ENCODE data around the gene CMPK2. TPM values are rescaled to one million over a fixed set of nuclear protein-coding genes. Genes with fewer than 3 reads are reported as not detected.

The CMPK2 gene
- total and polyA plus RNA-seq, 9 of the 15 experiments (the other 6 are each of a cell fraction or from before 2014, with no cell fraction given) = 2.6 to 10.5 (median 5.0) TPM

- no peak for TF ChIP-seq SREBF1 (IDR thresholded peaks at IDR 0.05; ENCODE audit: borderline replicate concordance, low read depth, low read length)
Measured at GRCh38 chr2:6913415-6914157, 47.9 kb upstream of the CMPK2 start (continued).

- H3K4me3 ChIP-seq = no peak overlapping the region
- intact Hi-C loops (cut with micrococcal nuclease) = loop anchor here (2.0 kb wide), 1 partner anchor 45 kb away; no protein-coding TSS in a partner anchor
- H3K9ac ChIP-seq (ENCODE audit: insufficient read depth in 1 of 2, low read depth in 2 of 2, low read length in 2 of 2) = no peak overlapping the region
- no peaks in the 10 kb centered on the region for H4K20me1 ChIP-seq (replicated peaks; ENCODE audit: control insufficient read depth, insufficient read depth, low read length)
- H3K36me3 ChIP-seq (ENCODE audit: control insufficient read depth, insufficient read depth, low read length) = no peaks in the 10 kb centered on the region
- 0 out of 5 replicates have a peak, but pooled peaks cover 0 to 4% of the 10 kb centered on the region in 2 experiments for H3K27me3 ChIP-seq (ENCODE audit: control insufficient read depth in 2 of 2, insufficient read depth in 2 of 2, low read length in 2 of 2)
- H3K9me1 ChIP-seq (ENCODE audit: control insufficient read depth, insufficient read depth, low read length) = no peaks in the 10 kb centered on the region
- no peak for FAIRE-seq
- in situ Hi-C loops (cut with MboI) = no loop called here
- no peak overlapping the region for H3K27ac ChIP-seq (ENCODE audit: extremely low read depth, low read depth, low read length)
- peaks cover 9 to 21% of the 10 kb centered on the region in 2 experiments; a peak in 4 of 5 replicates for H3K4me1 ChIP-seq (replicated peaks in 1 of 2; ENCODE audit: control insufficient read depth in 2 of 2, insufficient read depth in 2 of 2, low read length in 2 of 2)
- DNase-seq (ENCODE audit: extremely low read depth in 1 of 4, low spot score in 3 of 4) = no peak
- H3K4me2 ChIP-seq (ENCODE audit: insufficient read depth, low read length) = no peak overlapping the region
- TF ChIP-seq FOSL1 (tag; conservative IDR thresholded peaks at IDR 0.05) = no peak
- no TSS peak for BruUV-seq (replicated peaks)
- CTCF ChIA-PET (ENCODE audit: low intra/inter-chr PET ratio) = no interaction called here
- no peaks in the 10 kb centered on the region for H3K9me3 ChIP-seq (replicated peaks; ENCODE audit: control insufficient read depth, insufficient read depth, low read depth, low read length)
- no peak overlapping the region for H2AFZ ChIP-seq (ENCODE audit: low read depth, low read length)
- H3K79me2 ChIP-seq (ENCODE audit: control insufficient read depth, insufficient read depth, low read length) = no peaks in the 10 kb centered on the region
- no peak for ATAC-seq
- POLR2A ChIA-PET = interaction anchor here (2.7 kb wide), 1 partner anchor 18 kb away, joined by 11 read pairs; no protein-coding TSS in a partner anchor
Measured at GRCh38 chr2:6911721-6912120, 46.0 kb upstream of the CMPK2 start.

Data from K562 (cell line).